HepG2 (cell line): Measurements from ENCODE around the gene PPP2R2B. TPM values are rescaled to one million over a fixed set of nuclear protein-coding genes. Genes with fewer than 3 reads are reported as not detected.

Experiments
- DNMT1 ChIP-seq: sonication (generic); formaldehyde crosslinking; IDR thresholded peaks from 2 replicates; pipeline ENCODE4 v1.5.1; 2020; ENCODE audit warnings: mild to moderate bottlenecking, missing genetic modification reagents
- ETV5 ChIP-seq: IDR thresholded peaks from 2 replicates; pipeline ENCODE4 v1.6.1; 2018; ENCODE audit warnings: missing biosample characterization, missing genetic modification reagents, inconsistent platforms, borderline replicate concordance
- KAT2B ChIP-seq: fragments of 150-350 bp; IDR thresholded peaks from 2 replicates; pipeline ENCODE4 v1.6.1; 2014; ENCODE audit warnings: low read depth, low read length, borderline replicate concordance
- TAF15 ChIP-seq: fragments of 200-400 bp; formaldehyde crosslinking; IDR thresholded peaks from one replicate; pipeline ENCODE4 v1.6.1; 2018; ENCODE audit warnings: mild to moderate bottlenecking, low read depth, low read length; ENCODE audit not compliant: poor library complexity, severe bottlenecking
- TARDBP ChIP-seq: sonication (generic); formaldehyde crosslinking; IDR thresholded peaks from 2 replicates; pipeline ENCODE4 v1.8.0; 2022; ENCODE audit warnings: mild to moderate bottlenecking, missing genetic modification reagents
- TBP ChIP-seq: sonication (generic); formaldehyde crosslinking; IDR thresholded peaks from 2 replicates; pipeline ENCODE4 v1.5.0; 2020; ENCODE audit warnings: missing genetic modification reagents
- UBTF ChIP-seq: sonication (generic); formaldehyde crosslinking; IDR thresholded peaks from 2 replicates; pipeline ENCODE4 v1.4.0; 2020; ENCODE audit warnings: mild to moderate bottlenecking, missing genetic modification reagents
- ZNF646 ChIP-seq: sonication (generic); formaldehyde crosslinking; IDR thresholded peaks from 2 replicates; pipeline ENCODE4 v1.9.0; 2021; ENCODE audit warnings: mild to moderate bottlenecking, missing genetic modification reagents
- ZNF749 ChIP-seq: sonication (generic); formaldehyde crosslinking; IDR thresholded peaks from 2 replicates; pipeline ENCODE4 v1.8.0; 2022; ENCODE audit warnings: mild to moderate bottlenecking, missing genetic modification reagents, moderate library complexity, borderline replicate concordance
- ZNF841 ChIP-seq: sonication (generic); formaldehyde crosslinking; IDR thresholded peaks from 2 replicates; pipeline ENCODE4 v1.8.1; 2023; ENCODE audit warnings: missing genetic modification reagents, borderline replicate concordance
- polyA plus RNA-seq, 8 experiments: library from polyadenylated mRNA; depleted of rRNA in 3 of 8; stranded (reverse) in 7 of 8; unstranded in 1 of 8; fragments of >200 nt; fragmentation: Illumina TruSeq in 4 of 8; extraction: Trizol in 4 of 8; gene quantifications; 2 replicates each; pipeline versions ENCODE4 v1.2.1 to v1.2.3, GENCODE V29; 2011 to 2016; ENCODE audit warnings: low read depth in 4 of 8, missing spikeins in 1 of 8, mixed read lengths in 1 of 8; ENCODE audit not compliant: insufficient read depth in 1 of 8
- total RNA-seq, 5 experiments: library from RNA; depleted of rRNA; stranded (reverse); fragments of >200 nt; fragmentation: Illumina TruSeq; extraction: Trizol; gene quantifications; 2 replicates each; pipeline ENCODE4 v1.2.3, GENCODE V29; 2016; ENCODE audit warnings: low read depth in 1 of 5

The PPP2R2B gene
- total and polyA plus RNA-seq, 2 of the 13 experiments (the other 11 are each of a cell fraction or from before 2014, with no cell fraction given), result not detected

GRCh38 chr5:146785065-146785464, 93.5 kb downstream of the PPP2R2B start (continued):
- TF ChIP-seq DNMT1 (no peak), UBTF (CRISPR knock-in tag) (no peak), TBP (CRISPR knock-in tag) (no peak), TAF15 (no peak), ETV5 (CRISPR knock-in tag) (no peak), ZNF646 (CRISPR knock-in tag) (no peak), KAT2B (no peak), TARDBP (no peak), ZNF749 (no peak), ZNF841 (CRISPR knock-in tag) (no peak)
